Loucy (cell line): ENCODE results near the gene PAX5.

Source experiments
- EZH2phosphoT487 ChIP-seq: fragments of 200-600 bp; IDR thresholded peaks from 2 replicates; pipeline ENCODE4 v1.6.1; 2018; ENCODE audit warnings: antibody characterized with exemption, mild to moderate bottlenecking, moderate library complexity, borderline replicate concordance
- TF ChIP-seq, protein P1 (sequence below): fragments of 200-600 bp; sonication (generic); conservative IDR thresholded peaks from 2 replicates; pipeline ENCODE4 v1.5.1; 2014; ENCODE audit warnings: mild to moderate bottlenecking, antibody characterized with exemption, low read length

GRCh38 chr9:37083654-37084053 lies 49.6 kb upstream of the PAX5 start:
- no peak for TF ChIP-seq EZH2phosphoT487
- TF ChIP-seq, protein P1, sequence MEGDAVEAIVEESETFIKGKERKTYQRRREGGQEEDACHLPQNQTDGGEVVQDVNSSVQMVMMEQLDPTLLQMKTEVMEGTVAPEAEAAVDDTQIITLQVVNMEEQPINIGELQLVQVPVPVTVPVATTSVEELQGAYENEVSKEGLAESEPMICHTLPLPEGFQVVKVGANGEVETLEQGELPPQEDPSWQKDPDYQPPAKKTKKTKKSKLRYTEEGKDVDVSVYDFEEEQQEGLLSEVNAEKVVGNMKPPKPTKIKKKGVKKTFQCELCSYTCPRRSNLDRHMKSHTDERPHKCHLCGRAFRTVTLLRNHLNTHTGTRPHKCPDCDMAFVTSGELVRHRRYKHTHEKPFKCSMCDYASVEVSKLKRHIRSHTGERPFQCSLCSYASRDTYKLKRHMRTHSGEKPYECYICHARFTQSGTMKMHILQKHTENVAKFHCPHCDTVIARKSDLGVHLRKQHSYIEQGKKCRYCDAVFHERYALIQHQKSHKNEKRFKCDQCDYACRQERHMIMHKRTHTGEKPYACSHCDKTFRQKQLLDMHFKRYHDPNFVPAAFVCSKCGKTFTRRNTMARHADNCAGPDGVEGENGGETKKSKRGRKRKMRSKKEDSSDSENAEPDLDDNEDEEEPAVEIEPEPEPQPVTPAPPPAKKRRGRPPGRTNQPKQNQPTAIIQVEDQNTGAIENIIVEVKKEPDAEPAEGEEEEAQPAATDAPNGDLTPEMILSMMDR = no peak
